Measurements from ENCODE around the gene CNIH4. TPM values are rescaled to one million over a fixed set of nuclear protein-coding genes. Genes with fewer than 3 reads are reported as not detected.

Gene CNIH4
- total RNA-seq, 1 experiment from 2014 or later: 48.9 TPM

DNA sequence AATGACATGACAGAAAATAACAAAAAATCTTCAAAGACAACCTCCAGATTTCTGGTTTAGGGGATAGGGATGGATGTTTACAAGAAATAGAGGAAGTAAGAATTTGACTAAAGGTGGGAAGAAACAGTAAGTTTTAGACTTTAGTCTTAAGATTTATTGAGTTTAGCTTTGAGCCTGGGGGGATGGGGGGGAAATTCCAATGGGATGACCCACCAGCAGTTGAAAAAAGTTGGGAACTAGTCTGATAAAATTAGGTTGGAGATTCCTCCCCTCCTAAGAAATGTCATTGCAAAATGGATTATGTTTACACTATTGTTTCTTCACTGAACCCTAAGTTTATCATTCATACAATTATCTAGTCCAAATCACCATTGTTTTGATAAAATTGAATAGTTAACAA, 49.5 kb downstream of the CNIH4 start:
- no peak for ATAC-seq
- no peak for DNase-seq (ENCODE audit: low read depth, low spot score)
- BruUV-seq (replicated peaks): no TSS peak
- Histone ChIP-seq H3K79me2 (ENCODE audit: insufficient read depth, low read length) (peaks cover 27% of the 10 kb centered on the region), H3K27ac (ENCODE audit: low read depth, low read length) (no peak overlapping the region), H3K9ac (ENCODE audit: low read length) (no peak overlapping the region), H3K36me3 (ENCODE audit: control insufficient read depth in 1 of 2, insufficient read depth in 2 of 2, low read length in 2 of 2) (peaks cover 18 to 56% of the 10 kb centered on the region in 2 experiments), H3K4me1 (ENCODE audit: control insufficient read depth in 1 of 2, insufficient read depth in 2 of 2, low read length in 2 of 2) (peaks cover 17 to 29% of the 10 kb centered on the region in 2 experiments; a peak in 3 of 4 replicates), H3K9me3 (ENCODE audit: control insufficient read depth in 1 of 2, insufficient read depth in 1 of 2, low read depth in 1 of 2, low read length in 2 of 2) (no peaks in the 10 kb centered on the region), H3K4me2 (ENCODE audit: low read length) (no peak overlapping the region), H4K20me1 (ENCODE audit: insufficient read depth) (no peaks in the 10 kb centered on the region), H3K27me3 (ENCODE audit: insufficient read depth, low read length) (no peaks in the 10 kb centered on the region), H3K4me3 (replicated peaks in 1 of 2; ENCODE audit: low read depth in 1 of 2, low read length in 2 of 2) (no peak overlapping the region), H2AFZ (ENCODE audit: low read depth, low read length, poor library complexity, severe bottlenecking) (no peak overlapping the region), H3K9me2 (ENCODE audit: insufficient read depth) (no peaks in the 10 kb centered on the region)
- POLR2A ChIA-PET: no interaction called here
- no peak for TF ChIP-seq POLR2A (IDR thresholded peaks at IDR 0.05; ENCODE audit: borderline replicate concordance, extremely low read depth, insufficient read depth, insufficient read length)
- TF ChIP-seq EZH2phosphoT487 (IDR thresholded peaks at IDR 0.05; ENCODE audit: borderline replicate concordance): no peak
- TF ChIP-seq, protein P1, sequence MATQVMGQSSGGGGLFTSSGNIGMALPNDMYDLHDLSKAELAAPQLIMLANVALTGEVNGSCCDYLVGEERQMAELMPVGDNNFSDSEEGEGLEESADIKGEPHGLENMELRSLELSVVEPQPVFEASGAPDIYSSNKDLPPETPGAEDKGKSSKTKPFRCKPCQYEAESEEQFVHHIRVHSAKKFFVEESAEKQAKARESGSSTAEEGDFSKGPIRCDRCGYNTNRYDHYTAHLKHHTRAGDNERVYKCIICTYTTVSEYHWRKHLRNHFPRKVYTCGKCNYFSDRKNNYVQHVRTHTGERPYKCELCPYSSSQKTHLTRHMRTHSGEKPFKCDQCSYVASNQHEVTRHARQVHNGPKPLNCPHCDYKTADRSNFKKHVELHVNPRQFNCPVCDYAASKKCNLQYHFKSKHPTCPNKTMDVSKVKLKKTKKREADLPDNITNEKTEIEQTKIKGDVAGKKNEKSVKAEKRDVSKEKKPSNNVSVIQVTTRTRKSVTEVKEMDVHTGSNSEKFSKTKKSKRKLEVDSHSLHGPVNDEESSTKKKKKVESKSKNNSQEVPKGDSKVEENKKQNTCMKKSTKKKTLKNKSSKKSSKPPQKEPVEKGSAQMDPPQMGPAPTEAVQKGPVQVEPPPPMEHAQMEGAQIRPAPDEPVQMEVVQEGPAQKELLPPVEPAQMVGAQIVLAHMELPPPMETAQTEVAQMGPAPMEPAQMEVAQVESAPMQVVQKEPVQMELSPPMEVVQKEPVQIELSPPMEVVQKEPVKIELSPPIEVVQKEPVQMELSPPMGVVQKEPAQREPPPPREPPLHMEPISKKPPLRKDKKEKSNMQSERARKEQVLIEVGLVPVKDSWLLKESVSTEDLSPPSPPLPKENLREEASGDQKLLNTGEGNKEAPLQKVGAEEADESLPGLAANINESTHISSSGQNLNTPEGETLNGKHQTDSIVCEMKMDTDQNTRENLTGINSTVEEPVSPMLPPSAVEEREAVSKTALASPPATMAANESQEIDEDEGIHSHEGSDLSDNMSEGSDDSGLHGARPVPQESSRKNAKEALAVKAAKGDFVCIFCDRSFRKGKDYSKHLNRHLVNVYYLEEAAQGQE (IDR thresholded peaks at IDR 0.05; ENCODE audit: low read depth): no peak
- TF ChIP-seq, protein P2, sequence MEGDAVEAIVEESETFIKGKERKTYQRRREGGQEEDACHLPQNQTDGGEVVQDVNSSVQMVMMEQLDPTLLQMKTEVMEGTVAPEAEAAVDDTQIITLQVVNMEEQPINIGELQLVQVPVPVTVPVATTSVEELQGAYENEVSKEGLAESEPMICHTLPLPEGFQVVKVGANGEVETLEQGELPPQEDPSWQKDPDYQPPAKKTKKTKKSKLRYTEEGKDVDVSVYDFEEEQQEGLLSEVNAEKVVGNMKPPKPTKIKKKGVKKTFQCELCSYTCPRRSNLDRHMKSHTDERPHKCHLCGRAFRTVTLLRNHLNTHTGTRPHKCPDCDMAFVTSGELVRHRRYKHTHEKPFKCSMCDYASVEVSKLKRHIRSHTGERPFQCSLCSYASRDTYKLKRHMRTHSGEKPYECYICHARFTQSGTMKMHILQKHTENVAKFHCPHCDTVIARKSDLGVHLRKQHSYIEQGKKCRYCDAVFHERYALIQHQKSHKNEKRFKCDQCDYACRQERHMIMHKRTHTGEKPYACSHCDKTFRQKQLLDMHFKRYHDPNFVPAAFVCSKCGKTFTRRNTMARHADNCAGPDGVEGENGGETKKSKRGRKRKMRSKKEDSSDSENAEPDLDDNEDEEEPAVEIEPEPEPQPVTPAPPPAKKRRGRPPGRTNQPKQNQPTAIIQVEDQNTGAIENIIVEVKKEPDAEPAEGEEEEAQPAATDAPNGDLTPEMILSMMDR (IDR thresholded peaks at IDR 0.05 in 2 of 3, conservative IDR thresholded peaks at IDR 0.05 in 1 of 3; ENCODE audit: borderline replicate concordance in 1 of 3, insufficient read depth in 1 of 3, low read depth in 2 of 3, low read length in 2 of 3): no peak
- TF ChIP-seq, protein P3, sequence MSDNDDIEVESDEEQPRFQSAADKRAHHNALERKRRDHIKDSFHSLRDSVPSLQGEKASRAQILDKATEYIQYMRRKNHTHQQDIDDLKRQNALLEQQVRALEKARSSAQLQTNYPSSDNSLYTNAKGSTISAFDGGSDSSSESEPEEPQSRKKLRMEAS (IDR thresholded peaks at IDR 0.05): no peak
- no peak for TF ChIP-seq POLR2AphosphoS5 (IDR thresholded peaks at IDR 0.05; ENCODE audit: low read depth, low read length)
- TF ChIP-seq ZNF274 (IDR thresholded peaks at IDR 0.05; ENCODE audit: low read depth, low read length): no peak
- TF ChIP-seq EZH2 (IDR thresholded peaks at IDR 0.05): no peak
- no peak for TF ChIP-seq SRF (IDR thresholded peaks at IDR 0.05; ENCODE audit: low read depth)
- TF ChIP-seq, protein P4, sequence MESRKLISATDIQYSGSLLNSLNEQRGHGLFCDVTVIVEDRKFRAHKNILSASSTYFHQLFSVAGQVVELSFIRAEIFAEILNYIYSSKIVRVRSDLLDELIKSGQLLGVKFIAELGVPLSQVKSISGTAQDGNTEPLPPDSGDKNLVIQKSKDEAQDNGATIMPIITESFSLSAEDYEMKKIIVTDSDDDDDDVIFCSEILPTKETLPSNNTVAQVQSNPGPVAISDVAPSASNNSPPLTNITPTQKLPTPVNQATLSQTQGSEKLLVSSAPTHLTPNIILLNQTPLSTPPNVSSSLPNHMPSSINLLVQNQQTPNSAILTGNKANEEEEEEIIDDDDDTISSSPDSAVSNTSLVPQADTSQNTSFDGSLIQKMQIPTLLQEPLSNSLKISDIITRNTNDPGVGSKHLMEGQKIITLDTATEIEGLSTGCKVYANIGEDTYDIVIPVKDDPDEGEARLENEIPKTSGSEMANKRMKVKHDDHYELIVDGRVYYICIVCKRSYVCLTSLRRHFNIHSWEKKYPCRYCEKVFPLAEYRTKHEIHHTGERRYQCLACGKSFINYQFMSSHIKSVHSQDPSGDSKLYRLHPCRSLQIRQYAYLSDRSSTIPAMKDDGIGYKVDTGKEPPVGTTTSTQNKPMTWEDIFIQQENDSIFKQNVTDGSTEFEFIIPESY (IDR thresholded peaks at IDR 0.05; ENCODE audit: extremely low read depth, insufficient replicate concordance, low read length): no peak
- no peak for TF ChIP-seq CBX3 (IDR thresholded peaks at IDR 0.05; ENCODE audit: low read depth)
- intact Hi-C loops (cut with micrococcal nuclease): no loop called here
- RAD21 ChIA-PET (ENCODE audit: low non-redundant PET in 1 of 2, low total read pairs in 2 of 2, uncharacterized antibody in 2 of 2, unreplicated experiment in 2 of 2): no interaction called here
- CTCF ChIA-PET: no interaction called here

All from HCT116 (cell line).